ENCODE results near the gene PDIA5.
A peak's percentile ranks its signal among the peaks of the same experiment; 100 is the strongest.

Gene PDIA5

GRCh38 chr3:123066896-123067688, at the start of gene PDIA5:
TSS of gene PDIA5 (plus strand) at chr3:123067025. CDS start at chr3:123067165, 140 bp downstream.
- DNase-seq, result peak; percentile 99

- no peak for DNase-seq
Measured at GRCh38 chr3:123018683-123019082, 48.1 kb upstream of the PDIA5 start.

GRCh38 chr3:123019161-123019560, 47.7 kb upstream of the PDIA5 start:
- no peak for DNase-seq

- no peak for DNase-seq
Measured at GRCh38 chr3:123019591-123019990, 47.2 kb upstream of the PDIA5 start.

GRCh38 chr3:123020709-123021108, 46.1 kb upstream of the PDIA5 start:
- no peak for DNase-seq

GRCh38 chr3:123021388-123021787, 45.4 kb upstream of the PDIA5 start:
- no peak for DNase-seq

GRCh38 chr3:123021996-123022510, 44.8 kb upstream of the PDIA5 start:
- DNase-seq, result peak; percentile 86

GRCh38 chr3:123024056-123024455, 42.8 kb upstream of the PDIA5 start:
- DNase-seq, result no peak

- DNase-seq, result no peak
Measured at GRCh38 chr3:123025642-123026521, 40.9 kb upstream of the PDIA5 start.

- DNase-seq, result no peak
Measured at GRCh38 chr3:123026565-123027291, 40.1 kb upstream of the PDIA5 start.

GRCh38 chr3:123027292-123028232, 39.3 kb upstream of the PDIA5 start, which contains the start of gene SEMA5B:
TSS of gene SEMA5B (minus strand) at chr3:123027763. CDS start at chr3:122961263, 66,500 bp downstream.
- peak; percentile 87 for DNase-seq

- DNase-seq, result peak; percentile 91
Measured at GRCh38 chr3:123028233-123028828, 38.5 kb upstream of the PDIA5 start.

- DNase-seq, result peak; percentile 61
Measured at GRCh38 chr3:123031051-123031450, 35.8 kb upstream of the PDIA5 start.

GRCh38 chr3:123032057-123032456, 34.8 kb upstream of the PDIA5 start:
- DNase-seq, result no peak

- no peak for DNase-seq
Measured at GRCh38 chr3:123034120-123034519, 32.7 kb upstream of the PDIA5 start.

- no peak for DNase-seq
Measured at GRCh38 chr3:123034996-123035395, 31.8 kb upstream of the PDIA5 start.

- DNase-seq, result peak; percentile 86
Measured at GRCh38 chr3:123036352-123037014, 30.3 kb upstream of the PDIA5 start.

GRCh38 chr3:123037015-123037375, 29.8 kb upstream of the PDIA5 start:
- no peak for DNase-seq

GRCh38 chr3:123038751-123039150, 28.1 kb upstream of the PDIA5 start:
- no peak for DNase-seq

- DNase-seq, result no peak
Measured at GRCh38 chr3:123039178-123039577, 27.6 kb upstream of the PDIA5 start.

GRCh38 chr3:123042413-123042812, 24.4 kb upstream of the PDIA5 start:
- DNase-seq, result peak; percentile 32
